HEK293 (cell line): ENCODE measurements around the gene TES.

ENCODE experiments used
- CTCF ChIA-PET: fragments of 350-600 bp; formaldehyde crosslinking; extraction: SDS; loops from one replicate; lab custom pipeline; 2021; ENCODE audit warnings: antibody characterized with exemption; lab: Yijun Ruan, JAX
- POLR2A ChIA-PET: fragments of 300-600 bp; formaldehyde crosslinking; extraction: SDS; loops from one replicate; lab custom pipeline; 2020; ENCODE audit warnings: antibody characterized with exemption, inconsistent platforms; lab: Yijun Ruan, JAX
- H3K27ac ChIP-seq: fragments of 200-500 bp; sonication (Bioruptor generic); 2 replicates; pipeline ENCODE4 v1.5.1; 2014; ENCODE audit warnings: low read depth, low read length, control low read depth, inconsistent platforms; ENCODE audit errors: extremely low read depth
- H3K36me3 ChIP-seq, 2 experiments: fragments of 200-500 bp in 1 of 2; sonication (Bioruptor generic) in 1 of 2; 1 replicate in 1 of 2; 2 replicates in 1 of 2; pipeline ENCODE4 v1.5.1; 2014 to 2017; ENCODE audit warnings: inconsistent platforms in 2 of 2, low read length in 2 of 2; ENCODE audit not compliant: control insufficient read depth in 2 of 2, insufficient read depth in 1 of 2
- H3K4me1 ChIP-seq: fragments of 200-500 bp; sonication (Bioruptor generic); 2 replicates; pipeline ENCODE4 v1.5.1; 2014; ENCODE audit warnings: mild to moderate bottlenecking, low read length, inconsistent platforms; ENCODE audit not compliant: control insufficient read depth, insufficient read depth
- H3K4me3 ChIP-seq: 2 replicates; pipeline ENCODE4 v1.5.1; 2011; ENCODE audit warnings: low read depth, mild to moderate bottlenecking, control low read depth, low read length, moderate library complexity
- H3K9me3 ChIP-seq: fragments of 200-500 bp; sonication (Bioruptor generic); 2 replicates; pipeline ENCODE4 v1.5.1; 2014; ENCODE audit warnings: low read depth, low read length, inconsistent platforms; ENCODE audit not compliant: control insufficient read depth, insufficient read depth
- KLF1 ChIP-seq: fragments of 450-650 bp; formaldehyde crosslinking; IDR thresholded peaks from 2 replicates; pipeline ENCODE4 v1.5.1; 2016; ENCODE audit warnings: missing biosample characterization, missing genetic modification characterization
- KLF10 ChIP-seq: fragments of 450-650 bp; IDR thresholded peaks from 2 replicates; pipeline ENCODE4 v1.5.1; 2018; ENCODE audit warnings: missing biosample characterization, mild to moderate bottlenecking, missing genetic modification characterization
- KLF7 ChIP-seq: fragments of 450-650 bp; formaldehyde crosslinking; IDR thresholded peaks from 2 replicates; pipeline ENCODE4 v1.5.1; 2016; ENCODE audit warnings: missing biosample characterization, missing genetic modification characterization, borderline replicate concordance
- KLF8 ChIP-seq: fragments of 450-650 bp; formaldehyde crosslinking; IDR thresholded peaks from 2 replicates; pipeline ENCODE4 v1.5.1; 2016; ENCODE audit warnings: missing biosample characterization, missing genetic modification characterization
- PRDM1 ChIP-seq: fragments of 450-650 bp; formaldehyde crosslinking; IDR thresholded peaks from 2 replicates; pipeline ENCODE4; 2016; ENCODE audit warnings: missing biosample characterization, missing genetic modification characterization
- SP3 ChIP-seq: fragments of 450-650 bp; formaldehyde crosslinking; IDR thresholded peaks from 2 replicates; pipeline ENCODE4 v1.5.1; 2016; ENCODE audit warnings: missing biosample characterization, missing genetic modification characterization
- ZIC2 ChIP-seq: fragments of 450-650 bp; formaldehyde crosslinking; IDR thresholded peaks from 2 replicates; pipeline ENCODE4 v1.5.1; 2016; ENCODE audit warnings: missing biosample characterization, missing genetic modification characterization
- ZNF138 ChIP-seq: fragments of 450-650 bp; formaldehyde crosslinking; IDR thresholded peaks from 2 replicates; pipeline ENCODE4 v1.5.1; 2016; ENCODE audit warnings: missing biosample characterization, missing genetic modification characterization, borderline replicate concordance
- ZNF140 ChIP-seq: fragments of 450-650 bp; formaldehyde crosslinking; IDR thresholded peaks from 2 replicates; pipeline ENCODE4 v1.5.1; 2016; ENCODE audit warnings: missing biosample characterization, missing genetic modification characterization
- ZNF157 ChIP-seq: fragments of 450-650 bp; formaldehyde crosslinking; IDR thresholded peaks from 2 replicates; pipeline ENCODE4 v1.5.1; 2016; ENCODE audit warnings: missing biosample characterization, missing genetic modification characterization
- ZNF214 ChIP-seq: fragments of 450-650 bp; formaldehyde crosslinking; IDR thresholded peaks from 2 replicates; pipeline ENCODE4 v1.5.1; 2017; ENCODE audit warnings: missing biosample characterization, mild to moderate bottlenecking, missing genetic modification characterization, borderline replicate concordance
- ZNF366 ChIP-seq: fragments of 450-650 bp; formaldehyde crosslinking; conservative IDR thresholded peaks from 2 replicates; pipeline ENCODE4 v1.5.1; 2016; ENCODE audit warnings: missing biosample characterization, missing genetic modification characterization
- ZNF394 ChIP-seq: fragments of 450-650 bp; formaldehyde crosslinking; IDR thresholded peaks from 2 replicates; pipeline ENCODE4 v1.5.1; 2016; ENCODE audit warnings: missing biosample characterization, missing genetic modification characterization, mild to moderate bottlenecking, moderate library complexity, borderline replicate concordance
- ZNF521 ChIP-seq: fragments of 450-650 bp; formaldehyde crosslinking; IDR thresholded peaks from 2 replicates; pipeline ENCODE4 v1.5.1; 2017; ENCODE audit warnings: missing biosample characterization, mild to moderate bottlenecking, missing genetic modification characterization
- ZNF600 ChIP-seq: fragments of 450-650 bp; formaldehyde crosslinking; IDR thresholded peaks from 2 replicates; pipeline ENCODE4 v1.5.1; 2016; ENCODE audit warnings: missing biosample characterization, missing genetic modification characterization
- ZNF610 ChIP-seq: fragments of 450-650 bp; formaldehyde crosslinking; IDR thresholded peaks from 2 replicates; pipeline ENCODE4 v1.5.1; 2016; ENCODE audit warnings: missing biosample characterization, missing genetic modification characterization, borderline replicate concordance
- ZNF654 ChIP-seq: fragments of 450-650 bp; formaldehyde crosslinking; IDR thresholded peaks from 2 replicates; pipeline ENCODE4 v1.5.1; 2016; ENCODE audit warnings: low read depth, missing biosample characterization, missing genetic modification characterization
- ZNF660 ChIP-seq: fragments of 450-650 bp; IDR thresholded peaks from 2 replicates; pipeline ENCODE4 v1.5.1; 2018; ENCODE audit warnings: missing biosample characterization, mild to moderate bottlenecking, missing genetic modification characterization
- ZNF670 ChIP-seq: fragments of 450-650 bp; formaldehyde crosslinking; IDR thresholded peaks from 2 replicates; pipeline ENCODE4 v1.5.1; 2016; ENCODE audit warnings: missing biosample characterization, missing genetic modification characterization, low read depth
- ZNF677 ChIP-seq: fragments of 450-650 bp; IDR thresholded peaks from 2 replicates; pipeline ENCODE4 v1.5.0; 2018; ENCODE audit warnings: missing biosample characterization, mild to moderate bottlenecking, missing genetic modification characterization, moderate library complexity
- ZNF707 ChIP-seq: fragments of 450-650 bp; formaldehyde crosslinking; IDR thresholded peaks from 2 replicates; pipeline ENCODE4 v1.5.1; 2016; ENCODE audit warnings: missing biosample characterization, missing genetic modification characterization
- ZNF776 ChIP-seq: fragments of 450-650 bp; formaldehyde crosslinking; IDR thresholded peaks from 2 replicates; pipeline ENCODE4 v1.5.0; 2017; ENCODE audit warnings: missing biosample characterization, missing genetic modification characterization, borderline replicate concordance
- TF ChIP-seq, protein P1 (sequence below): fragments of 450-650 bp; formaldehyde crosslinking; IDR thresholded peaks from 2 replicates; pipeline ENCODE4 v1.5.1; 2016; ENCODE audit warnings: missing biosample characterization, missing genetic modification characterization
- TF ChIP-seq, protein P2 (sequence below): fragments of 450-650 bp; formaldehyde crosslinking; IDR thresholded peaks from 2 replicates; pipeline ENCODE4 v1.5.1; 2016; ENCODE audit warnings: missing biosample characterization, missing genetic modification characterization
- TF ChIP-seq, protein P3 (sequence below): fragments of 450-650 bp; formaldehyde crosslinking; IDR thresholded peaks from 2 replicates; pipeline ENCODE4 v1.5.1; 2016; ENCODE audit warnings: missing biosample characterization, missing genetic modification characterization, low read depth

TES gene

GRCh38 chr7:116234517-116235200 lies 24.3 kb downstream of the TES start (continued):
- TF ChIP-seq ZNF776 (tag by site-specific recombination): no peak
- TF ChIP-seq ZNF138 (tag by site-specific recombination): no peak

DNA sequence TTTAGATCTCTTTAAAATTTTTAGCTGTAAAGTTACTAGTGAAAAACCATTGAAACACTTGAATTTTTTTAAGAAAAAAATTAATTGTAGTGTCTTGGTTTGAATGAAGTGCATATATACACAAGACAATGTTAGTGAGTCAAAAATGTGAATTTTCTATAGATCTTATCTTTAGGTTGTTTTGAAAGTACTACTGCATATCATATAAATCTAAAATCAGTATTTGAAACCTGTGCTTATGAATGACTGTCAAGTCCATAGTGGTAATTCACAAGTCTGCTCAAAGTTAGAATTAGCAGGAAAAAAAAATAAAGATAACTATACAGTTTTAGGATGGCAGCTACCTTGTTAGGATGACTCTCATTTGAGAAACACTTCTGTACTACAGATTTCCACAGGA lies 25.0 kb downstream of the TES start:
- CTCF ChIA-PET: interaction anchor here (0.6 to 8.4 kb wide), 22 partner anchors 10 to 361 kb away, joined by 3 to 131 read pairs (median 8); partner anchors contain the start of gene TES
- Histone ChIP-seq H3K36me3 (peaks cover under 1 to 14% of the 10 kb centered on the region in 2 experiments; a peak in 2 of 3 replicates), H3K27ac (no peak overlapping the region), H3K9me3 (no peaks in the 10 kb centered on the region), H3K4me1 (peaks cover 7% of the 10 kb centered on the region), H3K4me3 (no peak overlapping the region)
- POLR2A ChIA-PET: no interaction called here
- TF ChIP-seq ZNF521 (tag by site-specific recombination) (no peak), ZNF600 (tag by site-specific recombination) (no peak), ZNF610 (tag by site-specific recombination) (no peak), ZIC2 (tag by site-specific recombination) (no peak), ZNF677 (tag by site-specific recombination) (no peak), ZNF157 (no peak), KLF8 (tag by site-specific recombination) (no peak), PRDM1 (tag by site-specific recombination) (no peak), ZNF140 (tag by site-specific recombination) (no peak), ZNF394 (no peak), KLF10 (tag by site-specific recombination) (no peak)
- TF ChIP-seq, protein P1, sequence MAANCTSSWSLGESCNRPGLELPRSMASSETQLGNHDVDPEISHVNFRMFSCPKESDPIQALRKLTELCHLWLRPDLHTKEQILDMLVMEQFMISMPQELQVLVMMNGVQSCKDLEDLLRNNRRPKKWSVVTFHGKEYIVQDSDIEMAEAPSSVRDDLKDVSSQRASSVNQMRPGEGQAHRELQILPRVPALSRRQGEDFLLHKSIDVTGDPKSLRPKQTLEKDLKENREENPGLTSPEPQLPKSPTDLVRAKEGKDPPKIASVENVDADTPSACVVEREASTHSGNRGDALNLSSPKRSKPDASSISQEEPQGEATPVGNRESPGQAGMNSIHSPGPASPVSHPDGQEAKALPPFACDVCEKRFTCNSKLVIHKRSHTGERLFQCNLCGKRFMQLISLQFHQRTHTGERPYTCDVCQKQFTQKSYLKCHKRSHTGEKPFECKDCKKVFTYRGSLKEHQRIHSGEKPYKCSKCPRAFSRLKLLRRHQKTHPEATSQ (tag by site-specific recombination): no peak

- H3K9me3 ChIP-seq: no peaks in the 10 kb centered on the region
- TF ChIP-seq ZNF660 (0 out of 2 replicates have a peak, but pooled peaks have one; percentile 23), KLF1 (no peak), ZNF654 (tag by site-specific recombination) (peak; percentile 61)
- TF ChIP-seq, all 188 proteins: peak for 2
- ChIA-PET POLR2A (no interaction called here), CTCF (interaction anchor here (0.6 to 8.4 kb wide), 28 partner anchors 8 to 394 kb away, joined by 3 to 131 read pairs (median 6); partner anchors contain the start of gene TES)
- peaks cover 4% of the 10 kb centered on the region for H3K4me1 ChIP-seq
- peaks cover 3 to 14% of the 10 kb centered on the region in 2 experiments; a peak in 2 of 3 replicates for H3K36me3 ChIP-seq
- no peak overlapping the region for H3K4me3 ChIP-seq
- no peak overlapping the region for H3K27ac ChIP-seq
Measured at GRCh38 chr7:116236020-116236630, 25.8 kb downstream of the TES start.

DNA sequence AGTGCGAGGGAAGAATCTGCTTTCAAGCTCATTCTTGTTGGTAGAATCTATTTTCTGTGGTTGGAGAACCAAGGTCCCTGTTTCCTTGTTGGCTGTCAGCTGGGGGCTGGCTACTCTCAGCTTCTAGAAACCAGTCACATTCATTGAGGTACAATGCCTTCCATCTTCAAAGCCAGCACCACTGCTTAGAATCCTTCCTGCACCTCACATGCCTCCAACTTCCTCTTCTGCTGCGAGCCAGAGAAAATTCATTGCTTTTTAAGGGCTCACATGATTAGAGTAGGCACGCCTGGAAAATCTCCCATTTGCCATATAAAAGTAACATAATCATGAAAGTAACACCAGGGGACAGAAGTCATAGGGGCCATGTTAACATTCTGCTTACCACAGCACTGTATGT lies 28.7 kb downstream of the TES start:
- Histone ChIP-seq H3K9me3 (no peaks in the 10 kb centered on the region), H3K4me3 (no peak overlapping the region), H3K4me1 (no peaks in the 10 kb centered on the region; the same call in 1 of the 2 replicates), H3K36me3 (peaks cover 11 to 14% of the 10 kb centered on the region in 2 experiments; a peak in 2 of 3 replicates), H3K27ac (no peak overlapping the region)
- ChIA-PET CTCF (interaction anchor here (0.6 to 8.4 kb wide), 6 partner anchors 20 to 352 kb away, joined by 3 to 131 read pairs (median 7); no protein-coding TSS in a partner anchor), POLR2A (interaction anchor here (0.6 kb wide), 1 partner anchor 59 kb away, joined by 3 read pairs; no protein-coding TSS in a partner anchor)
- TF ChIP-seq ZNF366 (tag by site-specific recombination): no peak
- TF ChIP-seq, protein P2, sequence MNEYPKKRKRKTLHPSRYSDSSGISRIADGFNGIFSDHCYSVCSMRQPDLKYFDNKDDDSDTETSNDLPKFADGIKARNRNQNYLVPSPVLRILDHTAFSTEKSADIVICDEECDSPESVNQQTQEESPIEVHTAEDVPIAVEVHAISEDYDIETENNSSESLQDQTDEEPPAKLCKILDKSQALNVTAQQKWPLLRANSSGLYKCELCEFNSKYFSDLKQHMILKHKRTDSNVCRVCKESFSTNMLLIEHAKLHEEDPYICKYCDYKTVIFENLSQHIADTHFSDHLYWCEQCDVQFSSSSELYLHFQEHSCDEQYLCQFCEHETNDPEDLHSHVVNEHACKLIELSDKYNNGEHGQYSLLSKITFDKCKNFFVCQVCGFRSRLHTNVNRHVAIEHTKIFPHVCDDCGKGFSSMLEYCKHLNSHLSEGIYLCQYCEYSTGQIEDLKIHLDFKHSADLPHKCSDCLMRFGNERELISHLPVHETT (tag by site-specific recombination): no peak
- TF ChIP-seq ZNF214 (tag by site-specific recombination): no peak
- TF ChIP-seq ZIC2 (tag by site-specific recombination): no peak
- TF ChIP-seq, protein P3, sequence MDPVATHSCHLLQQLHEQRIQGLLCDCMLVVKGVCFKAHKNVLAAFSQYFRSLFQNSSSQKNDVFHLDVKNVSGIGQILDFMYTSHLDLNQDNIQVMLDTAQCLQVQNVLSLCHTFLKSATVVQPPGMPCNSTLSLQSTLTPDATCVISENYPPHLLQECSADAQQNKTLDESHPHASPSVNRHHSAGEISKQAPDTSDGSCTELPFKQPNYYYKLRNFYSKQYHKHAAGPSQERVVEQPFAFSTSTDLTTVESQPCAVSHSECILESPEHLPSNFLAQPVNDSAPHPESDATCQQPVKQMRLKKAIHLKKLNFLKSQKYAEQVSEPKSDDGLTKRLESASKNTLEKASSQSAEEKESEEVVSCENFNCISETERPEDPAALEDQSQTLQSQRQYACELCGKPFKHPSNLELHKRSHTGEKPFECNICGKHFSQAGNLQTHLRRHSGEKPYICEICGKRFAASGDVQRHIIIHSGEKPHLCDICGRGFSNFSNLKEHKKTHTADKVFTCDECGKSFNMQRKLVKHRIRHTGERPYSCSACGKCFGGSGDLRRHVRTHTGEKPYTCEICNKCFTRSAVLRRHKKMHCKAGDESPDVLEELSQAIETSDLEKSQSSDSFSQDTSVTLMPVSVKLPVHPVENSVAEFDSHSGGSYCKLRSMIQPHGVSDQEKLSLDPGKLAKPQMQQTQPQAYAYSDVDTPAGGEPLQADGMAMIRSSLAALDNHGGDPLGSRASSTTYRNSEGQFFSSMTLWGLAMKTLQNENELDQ: no peak
- TF ChIP-seq SP3: no peak
- TF ChIP-seq ZNF670: no peak
- no peak for TF ChIP-seq KLF7 (tag by site-specific recombination)
- TF ChIP-seq ZNF707 (tag by site-specific recombination): no peak
